Measurements from ENCODE around the gene DDX39B. TPM values are rescaled to one million over a fixed set of nuclear protein-coding genes. Genes with fewer than 3 reads are reported as not detected.

DDX39B gene
- total and polyA plus RNA-seq, 9 of the 15 experiments (the other 6 are each of a cell fraction or from before 2014, with no cell fraction given) = 479 to 869 (median 592) TPM

- no peak for TF ChIP-seq NKRF (IDR thresholded peaks at IDR 0.05; ENCODE audit: borderline replicate concordance)
- no peak for TF ChIP-seq MYBL2 (IDR thresholded peaks at IDR 0.05; ENCODE audit: low read depth)
- no peak for TF ChIP-seq MYBL2 (CRISPR knock-in tag; IDR thresholded peaks at IDR 0.05; ENCODE audit: borderline replicate concordance)
- no peak for TF ChIP-seq MITF (IDR thresholded peaks at IDR 0.05)
- no peak for TF ChIP-seq PBX2 (CRISPR knock-in tag; IDR thresholded peaks at IDR 0.05; ENCODE audit: low read depth)
- TF ChIP-seq PBX2 (tag; conservative IDR thresholded peaks at IDR 0.05; ENCODE audit: low read depth) = no peak
- no peak for TF ChIP-seq ASH1L (IDR thresholded peaks at IDR 0.05; ENCODE audit: borderline replicate concordance, low read depth, partially characterized antibody)
- peak; percentile 52 for TF ChIP-seq MYNN (IDR thresholded peaks at IDR 0.05)
- TF ChIP-seq MYNN (CRISPR knock-in tag; IDR thresholded peaks at IDR 0.05) = no peak
- no peak for TF ChIP-seq NCOA4 (IDR thresholded peaks at IDR 0.05; ENCODE audit: partially characterized antibody)
- no peak for TF ChIP-seq ZNF384 (IDR thresholded peaks at IDR 0.05; ENCODE audit: low read depth, low read length)
- 0 out of 2 replicates have a peak, but pooled peaks have one; percentile 18 for TF ChIP-seq FOXK1 (CRISPR knock-in tag; IDR thresholded peaks at IDR 0.05; ENCODE audit: borderline replicate concordance)
- no peak for TF ChIP-seq HES1 (IDR thresholded peaks at IDR 0.05; ENCODE audit: low read depth)
- peak; percentile 7 for TF ChIP-seq RBM22 (IDR thresholded peaks at IDR 0.05; ENCODE audit: low read depth, low read length, poor library complexity, severe bottlenecking)
- TF ChIP-seq KLF6 (CRISPR knock-in tag; IDR thresholded peaks at IDR 0.05; ENCODE audit: borderline replicate concordance) = no peak
- no peak for TF ChIP-seq SREBF1 (IDR thresholded peaks at IDR 0.05; ENCODE audit: borderline replicate concordance, low read depth, low read length)
- no peak for TF ChIP-seq NFE2 (IDR thresholded peaks at IDR 0.05; ENCODE audit: low read depth)
- no peak for TF ChIP-seq EP300 (IDR thresholded peaks at IDR 0.05; ENCODE audit: low read length)
- 0 out of 2 replicates have a peak, but pooled peaks have one; percentile 26 for TF ChIP-seq POLR2AphosphoS2 (IDR thresholded peaks at IDR 0.05; ENCODE audit: low read length)
- no peak for TF ChIP-seq IRF2 (CRISPR knock-in tag; IDR thresholded peaks at IDR 0.05)
- TF ChIP-seq RBM15 (IDR thresholded peaks at IDR 0.05; ENCODE audit: insufficient read depth, low read length) = no peak
These were observed 7.8 kb downstream of the DDX39B start (continued) for GRCh38 chr6:31534011-31534410.
